HepG2 (cell line): ENCODE results near the gene NFATC1. TPM values are rescaled to one million over a fixed set of nuclear protein-coding genes. Genes with fewer than 3 reads are reported as not detected.

ENCODE experiments used
- HOXD1 ChIP-seq: sonication (generic); formaldehyde crosslinking; IDR thresholded peaks from 2 replicates; pipeline ENCODE4 v1.5.0; 2020; ENCODE audit warnings: missing genetic modification reagents
- SP140L ChIP-seq: sonication (generic); formaldehyde crosslinking; IDR thresholded peaks from 2 replicates; pipeline ENCODE4 v1.4.0; 2020; ENCODE audit warnings: missing genetic modification reagents, borderline replicate concordance
- ZNF563 ChIP-seq: sonication (generic); formaldehyde crosslinking; IDR thresholded peaks from 2 replicates; pipeline ENCODE4 v1.8.0; 2022; ENCODE audit warnings: mild to moderate bottlenecking, moderate library complexity, missing genetic modification reagents
- ZSCAN30 ChIP-seq: sonication (generic); formaldehyde crosslinking; IDR thresholded peaks from 2 replicates; pipeline ENCODE4 v1.5.0; 2020; ENCODE audit warnings: mild to moderate bottlenecking, missing genetic modification reagents
- polyA plus RNA-seq, 8 experiments: library from polyadenylated mRNA; depleted of rRNA in 3 of 8; stranded (reverse) in 7 of 8; unstranded in 1 of 8; fragments of >200 nt; fragmentation: Illumina TruSeq in 4 of 8; extraction: Trizol in 4 of 8; gene quantifications; 2 replicates each; pipeline versions ENCODE4 v1.2.1 to v1.2.3, GENCODE V29; 2011 to 2016; ENCODE audit warnings: low read depth in 4 of 8, missing spikeins in 1 of 8, mixed read lengths in 1 of 8; ENCODE audit not compliant: insufficient read depth in 1 of 8
- total RNA-seq, 5 experiments: library from RNA; depleted of rRNA; stranded (reverse); fragments of >200 nt; fragmentation: Illumina TruSeq; extraction: Trizol; gene quantifications; 2 replicates each; pipeline ENCODE4 v1.2.3, GENCODE V29; 2016; ENCODE audit warnings: low read depth in 1 of 5
- TF ChIP-seq, protein P1 (sequence below): sonication (generic); formaldehyde crosslinking; IDR thresholded peaks from 2 replicates; pipeline ENCODE4 v1.5.1; 2020; ENCODE audit warnings: mild to moderate bottlenecking, missing genetic modification reagents, borderline replicate concordance
- TF ChIP-seq, protein P2 (sequence below): sonication (generic); formaldehyde crosslinking; IDR thresholded peaks from 2 replicates; pipeline ENCODE4 v1.4.0; 2020; ENCODE audit warnings: mild to moderate bottlenecking, missing genetic modification reagents
- TF ChIP-seq, protein P3 (sequence below): sonication (generic); formaldehyde crosslinking; IDR thresholded peaks from 2 replicates; pipeline ENCODE4 v1.8.1; 2023; ENCODE audit warnings: mild to moderate bottlenecking, missing genetic modification reagents
- TF ChIP-seq, protein P4 (sequence below): IDR thresholded peaks from 2 replicates; pipeline ENCODE4 v1.6.1; 2016; ENCODE audit warnings: missing compliant biosample characterization, missing genetic modification reagents, borderline replicate concordance
- TF ChIP-seq, protein P5 (sequence below): sonication (generic); formaldehyde crosslinking; IDR thresholded peaks from 2 replicates; pipeline ENCODE4 v1.5.0; 2020; ENCODE audit warnings: mild to moderate bottlenecking, missing genetic modification reagents, borderline replicate concordance

NFATC1 gene
- total and polyA plus RNA-seq, 2 of the 13 experiments (the other 11 are each of a cell fraction or from before 2014, with no cell fraction given) = not detected

DNA sequence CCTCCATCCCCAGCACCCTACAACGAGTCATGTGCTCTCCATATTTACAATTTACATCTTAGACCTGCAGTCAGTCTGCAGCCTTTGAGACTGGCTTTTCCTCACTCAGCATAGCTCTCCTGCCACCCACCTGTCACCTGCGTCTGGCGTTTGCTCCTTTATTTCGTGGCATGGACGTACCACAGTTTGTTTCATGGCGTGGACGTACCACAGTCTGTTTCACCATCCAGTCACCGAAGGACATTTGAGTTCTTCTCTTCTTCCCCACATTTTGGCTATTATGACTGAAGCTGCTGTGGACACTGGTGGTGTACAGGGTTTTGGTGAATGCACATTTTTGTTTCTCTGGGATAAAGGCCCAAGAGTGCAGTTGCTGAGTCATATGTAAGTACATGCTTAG lies 142.0 kb downstream of the NFATC1 start (continued):
- TF ChIP-seq, protein P1, sequence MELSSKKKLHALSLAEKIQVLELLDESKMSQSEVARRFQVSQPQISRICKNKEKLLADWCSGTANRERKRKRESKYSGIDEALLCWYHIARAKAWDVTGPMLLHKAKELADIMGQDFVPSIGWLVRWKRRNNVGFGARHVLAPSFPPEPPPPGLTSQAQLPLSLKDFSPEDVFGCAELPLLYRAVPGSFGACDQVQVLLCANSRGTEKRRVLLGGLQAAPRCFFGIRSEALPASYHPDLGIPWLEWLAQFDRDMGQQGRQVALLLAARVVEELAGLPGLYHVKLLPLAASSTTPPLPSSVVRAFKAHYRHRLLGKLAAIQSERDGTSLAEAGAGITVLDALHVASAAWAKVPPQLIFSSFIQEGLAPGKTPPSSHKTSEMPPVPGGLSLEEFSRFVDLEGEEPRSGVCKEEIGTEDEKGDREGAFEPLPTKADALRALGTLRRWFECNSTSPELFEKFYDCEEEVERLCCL (CRISPR knock-in tag) = no peak
- TF ChIP-seq, protein P2, sequence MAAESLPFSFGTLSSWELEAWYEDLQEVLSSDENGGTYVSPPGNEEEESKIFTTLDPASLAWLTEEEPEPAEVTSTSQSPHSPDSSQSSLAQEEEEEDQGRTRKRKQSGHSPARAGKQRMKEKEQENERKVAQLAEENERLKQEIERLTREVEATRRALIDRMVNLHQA (CRISPR knock-in tag) = no peak
- TF ChIP-seq ZNF563 (CRISPR knock-in tag) (no peak), HOXD1 (CRISPR knock-in tag) (no peak), ZSCAN30 (CRISPR knock-in tag) (no peak), SP140L (CRISPR knock-in tag) (no peak)
- TF ChIP-seq, protein P3, sequence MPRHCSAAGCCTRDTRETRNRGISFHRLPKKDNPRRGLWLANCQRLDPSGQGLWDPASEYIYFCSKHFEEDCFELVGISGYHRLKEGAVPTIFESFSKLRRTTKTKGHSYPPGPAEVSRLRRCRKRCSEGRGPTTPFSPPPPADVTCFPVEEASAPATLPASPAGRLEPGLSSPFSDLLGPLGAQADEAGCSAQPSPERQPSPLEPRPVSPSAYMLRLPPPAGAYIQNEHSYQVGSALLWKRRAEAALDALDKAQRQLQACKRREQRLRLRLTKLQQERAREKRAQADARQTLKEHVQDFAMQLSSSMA (CRISPR knock-in tag) = no peak
- TF ChIP-seq, protein P4, sequence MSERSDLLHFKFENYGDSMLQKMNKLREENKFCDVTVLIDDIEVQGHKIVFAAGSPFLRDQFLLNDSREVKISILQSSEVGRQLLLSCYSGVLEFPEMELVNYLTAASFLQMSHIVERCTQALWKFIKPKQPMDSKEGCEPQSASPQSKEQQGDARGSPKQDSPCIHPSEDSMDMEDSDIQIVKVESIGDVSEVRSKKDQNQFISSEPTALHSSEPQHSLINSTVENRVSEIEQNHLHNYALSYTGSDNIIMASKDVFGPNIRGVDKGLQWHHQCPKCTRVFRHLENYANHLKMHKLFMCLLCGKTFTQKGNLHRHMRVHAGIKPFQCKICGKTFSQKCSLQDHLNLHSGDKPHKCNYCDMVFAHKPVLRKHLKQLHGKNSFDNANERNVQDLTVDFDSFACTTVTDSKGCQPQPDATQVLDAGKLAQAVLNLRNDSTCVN (CRISPR knock-in tag) = no peak
- TF ChIP-seq, protein P5, sequence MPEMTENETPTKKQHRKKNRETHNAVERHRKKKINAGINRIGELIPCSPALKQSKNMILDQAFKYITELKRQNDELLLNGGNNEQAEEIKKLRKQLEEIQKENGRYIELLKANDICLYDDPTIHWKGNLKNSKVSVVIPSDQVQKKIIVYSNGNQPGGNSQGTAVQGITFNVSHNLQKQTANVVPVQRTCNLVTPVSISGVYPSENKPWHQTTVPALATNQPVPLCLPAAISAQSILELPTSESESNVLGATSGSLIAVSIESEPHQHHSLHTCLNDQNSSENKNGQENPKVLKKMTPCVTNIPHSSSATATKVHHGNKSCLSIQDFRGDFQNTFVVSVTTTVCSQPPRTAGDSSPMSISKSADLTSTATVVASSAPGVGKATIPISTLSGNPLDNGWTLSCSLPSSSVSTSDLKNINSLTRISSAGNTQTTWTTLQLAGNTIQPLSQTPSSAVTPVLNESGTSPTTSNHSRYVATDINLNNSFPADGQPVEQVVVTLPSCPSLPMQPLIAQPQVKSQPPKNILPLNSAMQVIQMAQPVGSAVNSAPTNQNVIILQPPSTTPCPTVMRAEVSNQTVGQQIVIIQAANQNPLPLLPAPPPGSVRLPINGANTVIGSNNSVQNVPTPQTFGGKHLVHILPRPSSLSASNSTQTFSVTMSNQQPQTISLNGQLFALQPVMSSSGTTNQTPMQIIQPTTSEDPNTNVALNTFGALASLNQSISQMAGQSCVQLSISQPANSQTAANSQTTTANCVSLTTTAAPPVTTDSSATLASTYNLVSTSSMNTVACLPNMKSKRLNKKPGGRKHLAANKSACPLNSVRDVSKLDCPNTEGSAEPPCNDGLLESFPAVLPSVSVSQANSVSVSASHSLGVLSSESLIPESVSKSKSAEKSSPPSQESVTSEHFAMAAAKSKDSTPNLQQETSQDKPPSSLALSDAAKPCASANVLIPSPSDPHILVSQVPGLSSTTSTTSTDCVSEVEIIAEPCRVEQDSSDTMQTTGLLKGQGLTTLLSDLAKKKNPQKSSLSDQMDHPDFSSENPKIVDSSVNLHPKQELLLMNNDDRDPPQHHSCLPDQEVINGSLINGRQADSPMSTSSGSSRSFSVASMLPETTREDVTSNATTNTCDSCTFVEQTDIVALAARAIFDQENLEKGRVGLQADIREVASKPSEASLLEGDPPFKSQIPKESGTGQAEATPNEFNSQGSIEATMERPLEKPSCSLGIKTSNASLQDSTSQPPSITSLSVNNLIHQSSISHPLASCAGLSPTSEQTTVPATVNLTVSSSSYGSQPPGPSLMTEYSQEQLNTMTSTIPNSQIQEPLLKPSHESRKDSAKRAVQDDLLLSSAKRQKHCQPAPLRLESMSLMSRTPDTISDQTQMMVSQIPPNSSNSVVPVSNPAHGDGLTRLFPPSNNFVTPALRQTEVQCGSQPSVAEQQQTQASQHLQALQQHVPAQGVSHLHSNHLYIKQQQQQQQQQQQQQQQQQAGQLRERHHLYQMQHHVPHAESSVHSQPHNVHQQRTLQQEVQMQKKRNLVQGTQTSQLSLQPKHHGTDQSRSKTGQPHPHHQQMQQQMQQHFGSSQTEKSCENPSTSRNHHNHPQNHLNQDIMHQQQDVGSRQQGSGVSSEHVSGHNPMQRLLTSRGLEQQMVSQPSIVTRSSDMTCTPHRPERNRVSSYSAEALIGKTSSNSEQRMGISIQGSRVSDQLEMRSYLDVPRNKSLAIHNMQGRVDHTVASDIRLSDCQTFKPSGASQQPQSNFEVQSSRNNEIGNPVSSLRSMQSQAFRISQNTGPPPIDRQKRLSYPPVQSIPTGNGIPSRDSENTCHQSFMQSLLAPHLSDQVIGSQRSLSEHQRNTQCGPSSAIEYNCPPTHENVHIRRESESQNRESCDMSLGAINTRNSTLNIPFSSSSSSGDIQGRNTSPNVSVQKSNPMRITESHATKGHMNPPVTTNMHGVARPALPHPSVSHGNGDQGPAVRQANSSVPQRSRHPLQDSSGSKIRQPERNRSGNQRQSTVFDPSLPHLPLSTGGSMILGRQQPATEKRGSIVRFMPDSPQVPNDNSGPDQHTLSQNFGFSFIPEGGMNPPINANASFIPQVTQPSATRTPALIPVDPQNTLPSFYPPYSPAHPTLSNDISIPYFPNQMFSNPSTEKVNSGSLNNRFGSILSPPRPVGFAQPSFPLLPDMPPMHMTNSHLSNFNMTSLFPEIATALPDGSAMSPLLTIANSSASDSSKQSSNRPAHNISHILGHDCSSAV (CRISPR knock-in tag) = no peak
